Upper lobe of left lung (tissue), 4 donors: ENCODE data around the gene ADPRHL1.

ENCODE experiments used
- CTCF ChIP-seq, 6 experiments: fragments of 450-650 bp in 4 of 6; fragments of 200-600 bp in 2 of 6; sonication (generic) in 2 of 6; IDR thresholded peaks; one replicate each; pipeline ENCODE4 v1.5.1; 2016 to 2019; ENCODE audit warnings: antibody characterized with exemption in 6 of 6
- EP300 ChIP-seq, 4 donors: sonication (generic); formaldehyde crosslinking; IDR thresholded peaks; one replicate each; pipeline ENCODE4 v1.5.1; 2017; ENCODE audit warnings: antibody characterized with exemption in 4 of 4, control low read depth in 2 of 4
- POLR2A ChIP-seq, 4 donors: fragments of 450-650 bp; IDR thresholded peaks; one replicate each; pipeline ENCODE4 v1.5.1; 2016 to 2017; ENCODE audit warnings: antibody characterized with exemption in 4 of 4, mild to moderate bottlenecking in 2 of 4
- POLR2AphosphoS5 ChIP-seq, 2 donors: sonication (generic); formaldehyde crosslinking; IDR thresholded peaks; one replicate each; pipeline ENCODE4 v1.5.1; 2017; ENCODE audit warnings: antibody characterized with exemption in 2 of 2

- TF ChIP-seq CTCF (IDR thresholded peaks at IDR 0.05), result no peak
- no peak for TF ChIP-seq POLR2A (IDR thresholded peaks at IDR 0.05)
- TF ChIP-seq POLR2AphosphoS5 (IDR thresholded peaks at IDR 0.05), result no peak
- no peak for TF ChIP-seq EP300 (IDR thresholded peaks at IDR 0.05)
Observed at GRCh38 chr13:113479179-113479578, 25.9 kb upstream of the ADPRHL1 start.
